ENCODE data around the gene PPFIBP1.

The PPFIBP1 gene

DNA sequence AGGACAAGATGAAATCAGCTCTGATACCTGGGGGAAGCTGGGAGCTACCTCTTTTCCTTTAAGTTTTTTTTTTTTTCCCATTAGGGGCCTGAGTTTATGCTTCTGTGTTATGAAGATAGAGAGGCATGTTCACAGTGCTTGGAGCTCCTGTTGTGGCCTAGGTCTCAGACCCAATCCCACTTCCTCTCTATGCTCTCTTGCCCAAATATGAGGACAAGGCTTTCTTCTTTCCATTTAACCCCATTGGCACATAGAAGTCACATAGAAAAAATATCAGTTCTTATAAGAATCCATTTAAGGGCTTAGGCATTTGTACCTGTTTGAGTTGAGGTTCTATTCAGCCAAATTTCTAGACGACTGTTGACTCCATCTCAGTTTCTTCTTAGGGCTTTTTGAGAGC is 199.2 kb downstream of the PPFIBP1 start:
- Histone ChIP-seq H2AK5ac (ENCODE audit: low read length) (no peak overlapping the region), H3K9ac (ENCODE audit: low read length) (no peak overlapping the region), H3K27ac (ENCODE audit: low read depth, low read length) (no peak overlapping the region), H2AFZ (ENCODE audit: insufficient read depth, low read length, poor library complexity) (no peak overlapping the region), H3K79me2 (ENCODE audit: control insufficient read depth, insufficient read depth, low read length, poor library complexity) (no peaks in the 10 kb centered on the region), H3K4me1 (ENCODE audit: control insufficient read depth in 1 of 2, insufficient read depth in 2 of 2, low read length in 2 of 2) (no peaks in the 10 kb centered on the region), H3K79me1 (ENCODE audit: low read length) (no peaks in the 10 kb centered on the region), H4K8ac (ENCODE audit: low read depth, low read length) (no peak overlapping the region), H3K14ac (ENCODE audit: low read length) (no peak overlapping the region), H3K4me3 (ENCODE audit: low read depth, low read length) (no peak overlapping the region), H4K12ac (ENCODE audit: low read depth, low read length) (no peak overlapping the region), H4K91ac (ENCODE audit: low read depth, low read length) (no peak overlapping the region), H3K9me3 (ENCODE audit: insufficient read depth, low read depth, low read length) (no peaks in the 10 kb centered on the region), H3K4me2 (ENCODE audit: low read length) (no peak overlapping the region), H3K18ac (ENCODE audit: low read length) (no peak overlapping the region), H3K36me3 (ENCODE audit: control insufficient read depth in 1 of 2, insufficient read depth in 2 of 2, low read length in 2 of 2) (peaks cover 14 to 17% of the 10 kb centered on the region in 2 experiments), H3K27me3 (ENCODE audit: insufficient read depth, low read length) (no peaks in the 10 kb centered on the region), H3K4ac (ENCODE audit: low read depth, low read length) (no peak overlapping the region), H2BK5ac (ENCODE audit: low read depth, low read length, poor library complexity) (no peak overlapping the region), H3K23ac (ENCODE audit: low read length) (no peak overlapping the region), H2BK12ac (ENCODE audit: low read length) (no peak overlapping the region), H2BK120ac (ENCODE audit: insufficient read depth, low read length, poor library complexity) (no peak overlapping the region)
- DNase-seq: no peak
- WGBS (ENCODE audit: extremely low coverage, insufficient coverage, insufficient read length): no CpG with 5 or more reads among the region's 1 CpG

DNA sequence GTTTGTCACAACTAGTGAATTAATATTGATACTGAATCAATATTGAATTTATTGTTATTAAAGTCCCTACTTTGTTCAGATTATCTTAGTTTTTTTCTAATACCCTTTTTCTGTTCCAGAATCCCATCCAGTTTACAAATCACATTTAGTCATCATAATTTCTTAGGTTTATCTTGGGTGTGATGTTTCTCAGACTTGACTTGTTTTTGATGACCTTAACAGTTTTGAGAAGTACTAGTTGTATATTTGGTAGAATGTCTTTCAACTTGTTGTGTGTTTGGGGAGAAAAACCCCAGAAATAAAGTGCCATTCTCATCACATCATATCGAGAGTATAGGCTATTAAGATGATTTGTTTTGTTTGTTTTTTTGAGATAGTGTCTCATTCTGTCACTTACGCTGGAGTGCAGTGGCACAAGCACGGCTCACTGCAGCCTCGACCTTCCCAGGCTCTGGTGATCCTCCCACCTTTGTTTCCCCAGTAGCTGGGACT is 206.1 kb downstream of the PPFIBP1 start:
- Histone ChIP-seq H3K9ac (ENCODE audit: low read length) (no peak overlapping the region), H3K9me3 (ENCODE audit: insufficient read depth, low read depth, low read length) (no peaks in the 10 kb centered on the region), H3K79me1 (ENCODE audit: low read length) (no peaks in the 10 kb centered on the region), H2AFZ (ENCODE audit: insufficient read depth, low read length, poor library complexity) (no peak overlapping the region), H3K4me2 (ENCODE audit: low read length) (no peak overlapping the region), H3K4me3 (ENCODE audit: low read depth, low read length) (no peak overlapping the region), H3K79me2 (ENCODE audit: control insufficient read depth, insufficient read depth, low read length, poor library complexity) (no peaks in the 10 kb centered on the region), H3K27ac (ENCODE audit: low read depth, low read length) (no peak overlapping the region), H4K91ac (ENCODE audit: low read depth, low read length) (no peak overlapping the region), H4K8ac (ENCODE audit: low read depth, low read length) (no peak overlapping the region), H2BK5ac (ENCODE audit: low read depth, low read length, poor library complexity) (no peak overlapping the region), H2AK5ac (ENCODE audit: low read length) (no peak overlapping the region), H3K18ac (ENCODE audit: low read length) (no peak overlapping the region), H3K4me1 (ENCODE audit: control insufficient read depth in 1 of 2, insufficient read depth in 2 of 2, low read length in 2 of 2) (no peaks in the 10 kb centered on the region), H3K36me3 (ENCODE audit: control insufficient read depth in 1 of 2, insufficient read depth in 2 of 2, low read length in 2 of 2) (peaks cover 5 to 11% of the 10 kb centered on the region in 2 experiments), H3K23ac (ENCODE audit: low read length) (no peak overlapping the region), H2BK12ac (ENCODE audit: low read length) (no peak overlapping the region), H3K27me3 (ENCODE audit: insufficient read depth, low read length) (no peaks in the 10 kb centered on the region), H4K12ac (ENCODE audit: low read depth, low read length) (no peak overlapping the region), H3K4ac (ENCODE audit: low read depth, low read length) (no peak overlapping the region), H3K14ac (ENCODE audit: low read length) (no peak overlapping the region), H2BK120ac (ENCODE audit: insufficient read depth, low read length, poor library complexity) (no peak overlapping the region)
- WGBS (ENCODE audit: extremely low coverage, insufficient coverage, insufficient read length): no CpG with 5 or more reads among the region's 4 CpGs
- DNase-seq: no peak

DNA sequence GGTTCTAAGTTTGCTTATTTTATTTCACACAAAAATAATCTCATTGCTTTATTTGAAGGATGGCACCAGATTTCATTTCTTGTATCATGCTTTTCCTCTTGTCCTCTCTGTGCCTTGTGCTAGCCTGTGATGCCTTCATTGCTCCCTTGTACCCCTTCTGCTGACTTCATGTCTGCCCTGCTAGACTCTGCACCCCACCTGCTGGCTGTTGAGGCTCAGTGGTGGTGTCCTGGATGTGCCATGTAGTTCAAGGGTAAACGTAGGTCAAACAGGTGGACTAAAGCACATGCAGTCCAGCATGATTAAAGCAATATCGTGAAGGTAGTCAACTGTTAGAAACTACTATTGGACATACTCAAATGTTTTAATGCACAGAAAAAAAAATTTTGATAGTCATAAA is 208.3 kb downstream of the PPFIBP1 start:
- Histone ChIP-seq H3K4me3 (ENCODE audit: low read depth, low read length) (no peak overlapping the region), H3K4me2 (ENCODE audit: low read length) (no peak overlapping the region), H2AK5ac (ENCODE audit: low read length) (no peak overlapping the region), H3K14ac (ENCODE audit: low read length) (no peak overlapping the region), H3K9ac (ENCODE audit: low read length) (no peak overlapping the region), H2BK5ac (ENCODE audit: low read depth, low read length, poor library complexity) (no peak overlapping the region), H3K27me3 (ENCODE audit: insufficient read depth, low read length) (no peaks in the 10 kb centered on the region), H3K18ac (ENCODE audit: low read length) (no peak overlapping the region), H3K27ac (ENCODE audit: low read depth, low read length) (no peak overlapping the region), H3K4ac (ENCODE audit: low read depth, low read length) (no peak overlapping the region), H4K8ac (ENCODE audit: low read depth, low read length) (no peak overlapping the region), H3K23ac (ENCODE audit: low read length) (no peak overlapping the region), H3K79me1 (ENCODE audit: low read length) (no peaks in the 10 kb centered on the region), H3K36me3 (ENCODE audit: control insufficient read depth in 1 of 2, insufficient read depth in 2 of 2, low read length in 2 of 2) (peaks cover 7 to 9% of the 10 kb centered on the region in 2 experiments), H4K12ac (ENCODE audit: low read depth, low read length) (no peak overlapping the region), H2BK120ac (ENCODE audit: insufficient read depth, low read length, poor library complexity) (no peak overlapping the region), H3K9me3 (ENCODE audit: insufficient read depth, low read depth, low read length) (no peaks in the 10 kb centered on the region), H3K79me2 (ENCODE audit: control insufficient read depth, insufficient read depth, low read length, poor library complexity) (no peaks in the 10 kb centered on the region), H2AFZ (ENCODE audit: insufficient read depth, low read length, poor library complexity) (no peak overlapping the region), H4K91ac (ENCODE audit: low read depth, low read length) (no peak overlapping the region), H2BK12ac (ENCODE audit: low read length) (no peak overlapping the region), H3K4me1 (ENCODE audit: control insufficient read depth in 1 of 2, insufficient read depth in 2 of 2, low read length in 2 of 2) (no peaks in the 10 kb centered on the region)
- WGBS (ENCODE audit: extremely low coverage, insufficient coverage, insufficient read length): no CpG with 5 or more reads among the region's 2 CpGs
- DNase-seq: no peak

DNA sequence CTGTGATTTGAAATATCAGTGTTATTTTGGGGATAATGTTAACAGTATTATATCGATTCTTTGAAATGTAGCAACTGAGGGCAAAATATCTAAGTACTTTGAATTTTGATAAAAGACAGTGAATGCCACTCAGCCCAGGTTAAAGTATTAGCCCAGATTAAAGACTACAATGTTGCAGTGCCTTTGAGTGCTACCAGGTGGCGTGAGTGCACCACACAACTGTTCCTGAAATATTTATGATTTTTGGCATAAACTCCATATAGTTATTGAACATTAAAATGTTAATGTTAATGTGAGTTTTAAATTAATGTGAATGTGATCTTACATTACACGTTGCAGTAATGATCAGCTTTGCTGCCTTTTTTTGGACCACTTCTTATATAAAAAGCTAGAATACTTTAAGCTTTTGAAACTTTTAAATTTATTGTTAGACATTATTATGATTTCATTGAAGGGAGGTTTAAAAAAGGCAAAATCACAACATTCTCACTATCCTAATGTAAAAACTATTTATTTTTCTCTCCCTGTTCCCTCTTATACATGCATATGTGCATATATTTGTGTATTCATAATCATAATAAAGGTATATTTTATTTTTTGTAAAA is 209.1 kb downstream of the PPFIBP1 start:
- no peak overlapping the region for H2AFZ ChIP-seq (ENCODE audit: insufficient read depth, low read length, poor library complexity)
- no peak overlapping the region for H3K14ac ChIP-seq (ENCODE audit: low read length)
- H3K23ac ChIP-seq (ENCODE audit: low read length): no peak overlapping the region
- H3K9ac ChIP-seq (ENCODE audit: low read length): no peak overlapping the region
- no peak overlapping the region for H2BK120ac ChIP-seq (ENCODE audit: insufficient read depth, low read length, poor library complexity)
- H2BK12ac ChIP-seq (ENCODE audit: low read length): no peak overlapping the region
- no peak overlapping the region for H4K91ac ChIP-seq (ENCODE audit: low read depth, low read length)
- H4K12ac ChIP-seq (ENCODE audit: low read depth, low read length): no peak overlapping the region
- H3K9me3 ChIP-seq (ENCODE audit: insufficient read depth, low read depth, low read length): no peaks in the 10 kb centered on the region
- no peak overlapping the region for H3K4me2 ChIP-seq (ENCODE audit: low read length)
- H3K36me3 ChIP-seq (ENCODE audit: control insufficient read depth in 1 of 2, insufficient read depth in 2 of 2, low read length in 2 of 2): peaks cover 7 to 9% of the 10 kb centered on the region in 2 experiments
- no peak overlapping the region for H3K18ac ChIP-seq (ENCODE audit: low read length)
- no peak overlapping the region for H3K4me3 ChIP-seq (ENCODE audit: low read depth, low read length)
- no peak overlapping the region for H2AK5ac ChIP-seq (ENCODE audit: low read length)
- H3K79me1 ChIP-seq (ENCODE audit: low read length): no peaks in the 10 kb centered on the region
- no peaks in the 10 kb centered on the region for H3K79me2 ChIP-seq (ENCODE audit: control insufficient read depth, insufficient read depth, low read length, poor library complexity)
- H3K4me1 ChIP-seq (ENCODE audit: control insufficient read depth in 1 of 2, insufficient read depth in 2 of 2, low read length in 2 of 2): no peaks in the 10 kb centered on the region
- no peaks in the 10 kb centered on the region for H3K27me3 ChIP-seq (ENCODE audit: insufficient read depth, low read length)
- WGBS (ENCODE audit: extremely low coverage, insufficient coverage, insufficient read length): no CpG with 5 or more reads among the region's 3 CpGs
- H2BK5ac ChIP-seq (ENCODE audit: low read depth, low read length, poor library complexity): no peak overlapping the region
- H3K4ac ChIP-seq (ENCODE audit: low read depth, low read length): no peak overlapping the region
- H3K27ac ChIP-seq (ENCODE audit: low read depth, low read length): no peak overlapping the region
- H4K8ac ChIP-seq (ENCODE audit: low read depth, low read length): no peak overlapping the region
- DNase-seq: peak; percentile 17 to 77

Measured in trophoblast cell (in vitro differentiated cells and primary cell).